NK-92 treated with Interleukin-12 subunit alpha and Interleukin-12 subunit beta, amount 100 ng/mL, for 24 hours (cell line): ENCODE measurements around the gene CRLF3.
A peak's percentile ranks its signal among the peaks of the same experiment; 100 is the strongest.
"Not testable (repeated sequence)": the region's sequence is repeated elsewhere in the genome, so short reads cannot be mapped to it uniquely, and the experiment has no call there.

Source experiments
- DNase-seq: peaks from one replicate; lab custom pipeline; 2025; lab: John Stamatoyannopoulos, UW

The CRLF3 gene

DNA sequence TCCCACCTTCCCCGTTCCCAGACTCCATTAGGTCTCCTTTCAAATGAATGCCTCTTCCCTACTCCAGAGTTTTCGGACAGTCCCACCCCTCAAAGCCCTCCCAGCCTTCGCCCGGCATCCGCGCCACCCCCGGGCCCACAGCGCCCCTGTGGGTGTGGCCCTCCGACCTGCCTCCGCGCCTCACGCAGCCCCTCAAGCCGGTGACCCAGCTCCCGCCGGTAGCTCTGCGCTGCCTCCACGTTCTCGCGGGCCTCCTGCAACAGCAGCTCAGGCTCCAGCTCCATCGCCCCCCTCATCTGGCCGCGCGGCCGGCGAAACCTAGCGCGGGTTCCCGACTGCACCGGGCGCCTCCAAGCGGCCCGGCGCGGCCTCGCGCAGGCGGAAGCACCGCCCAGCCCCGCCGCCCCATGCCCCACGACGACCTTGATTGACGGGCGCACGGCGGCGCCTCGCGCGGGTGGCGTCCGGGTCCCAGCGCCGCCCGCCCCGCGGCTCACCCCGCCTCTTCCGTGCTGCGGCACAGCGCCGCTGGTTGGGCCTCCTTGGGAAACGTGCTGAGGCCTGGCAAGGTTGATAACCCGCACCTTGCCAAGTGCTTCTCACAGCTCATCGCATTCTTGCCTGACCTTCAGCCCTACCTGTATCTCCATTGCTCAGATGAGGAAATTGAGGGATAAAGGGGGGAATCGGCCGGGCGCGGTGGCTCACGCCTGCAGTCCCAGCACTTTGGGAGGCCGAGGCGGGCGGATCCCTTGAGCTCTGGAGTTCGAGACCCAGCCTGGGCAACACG is at the start of gene CRLF3:
TSS of gene CRLF3 (minus strand) at position 337 of the 790 bp plus-strand sequence. CDS start at position 296, 41 bp downstream.
- DNase-seq, result peak; percentile 84

GRCh38 chr17:30869005-30869404 is 44.5 kb upstream of the CRLF3 start:
- no peak for DNase-seq

GRCh38 chr17:30864636-30865035 is 40.1 kb upstream of the CRLF3 start:
- DNase-seq, result no peak

- DNase-seq, result no peak
These were observed 34.2 kb upstream of the CRLF3 start for GRCh38 chr17:30858556-30859250.

GRCh38 chr17:30854146-30854545 is 29.7 kb upstream of the CRLF3 start:
- DNase-seq, result no peak

DNA sequence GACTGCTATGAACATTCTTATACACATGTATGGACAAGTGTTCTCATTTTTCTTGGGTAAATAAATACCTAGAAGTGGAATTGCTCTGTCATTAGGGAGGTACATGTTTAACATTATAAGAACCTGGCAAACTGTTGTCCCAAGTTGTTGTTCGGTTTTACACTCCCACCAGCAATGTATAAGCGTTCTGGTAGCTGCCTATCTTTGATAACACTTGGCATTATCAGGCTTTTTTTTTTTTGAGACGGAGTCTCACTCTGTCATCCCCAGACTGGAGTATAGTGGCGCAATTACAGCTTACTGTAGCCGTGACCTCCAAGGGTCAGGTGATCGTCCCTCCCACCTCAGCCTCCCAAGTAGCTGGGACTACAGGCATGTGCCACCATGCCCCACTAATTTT is 23.5 kb upstream of the CRLF3 start:
- DNase-seq, result no peak

- DNase-seq, result no peak
These were observed 16.3 kb upstream of the CRLF3 start for GRCh38 chr17:30840771-30841170.

DNA sequence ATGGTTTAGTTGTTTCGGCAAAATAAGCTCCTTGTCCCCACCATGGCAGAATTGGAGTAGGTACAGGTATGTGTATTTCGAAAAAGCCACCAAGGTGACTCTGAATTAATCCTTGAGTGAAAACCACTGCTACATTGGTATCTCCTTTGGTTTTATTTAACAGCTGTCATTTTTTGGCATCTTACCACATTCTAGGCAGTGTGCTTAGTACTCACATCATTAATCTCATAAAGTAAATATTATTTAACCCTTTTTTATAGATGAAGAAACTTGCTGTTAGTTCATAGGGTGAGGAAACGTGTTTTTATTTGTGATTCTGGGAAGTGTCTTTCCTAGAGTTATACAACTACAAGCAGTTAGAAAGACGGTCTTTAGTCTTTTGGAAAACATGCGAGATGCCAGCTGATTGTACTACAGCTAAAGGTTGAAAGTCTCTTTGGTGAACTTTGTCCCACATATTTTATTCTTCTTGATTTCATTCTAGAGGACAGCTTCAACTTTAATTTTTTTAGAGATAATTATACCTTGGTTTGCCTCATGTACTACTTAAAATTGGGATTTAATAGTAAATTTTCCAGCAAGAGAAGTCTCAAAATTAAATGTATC is 13.8 kb upstream of the CRLF3 start:
- DNase-seq, result no peak

GRCh38 chr17:30832438-30833124 is 8.1 kb upstream of the CRLF3 start:
- DNase-seq, result no peak

- DNase-seq, result peak; percentile 79
These were observed 7.4 kb upstream of the CRLF3 start, which contains the start of gene ATAD5 for GRCh38 chr17:30831663-30832437. Gene ATAD5 (plus strand): TSS chr17:30831966. CDS start chr17:30832348, 382 bp downstream.

DNA sequence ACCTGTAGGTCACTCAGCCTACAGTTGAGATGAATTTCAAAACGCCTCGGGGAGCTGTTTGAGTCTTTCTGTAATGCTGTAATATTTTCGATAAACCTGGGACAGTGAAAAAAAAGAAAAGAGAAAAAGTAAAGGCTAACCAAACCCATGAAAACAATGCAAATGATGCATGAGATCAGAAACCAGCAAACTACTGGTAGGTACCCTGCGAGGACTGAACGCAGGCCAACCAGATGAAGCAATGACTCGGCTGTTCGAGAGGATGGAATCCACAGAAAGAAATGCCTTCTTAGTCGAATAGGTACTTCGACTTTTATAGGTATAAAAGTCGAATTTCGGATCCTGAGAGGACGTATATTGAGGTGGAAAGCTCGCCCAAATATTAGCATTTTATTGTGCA is 6.8 kb upstream of the CRLF3 start:
- no peak for DNase-seq

DNA sequence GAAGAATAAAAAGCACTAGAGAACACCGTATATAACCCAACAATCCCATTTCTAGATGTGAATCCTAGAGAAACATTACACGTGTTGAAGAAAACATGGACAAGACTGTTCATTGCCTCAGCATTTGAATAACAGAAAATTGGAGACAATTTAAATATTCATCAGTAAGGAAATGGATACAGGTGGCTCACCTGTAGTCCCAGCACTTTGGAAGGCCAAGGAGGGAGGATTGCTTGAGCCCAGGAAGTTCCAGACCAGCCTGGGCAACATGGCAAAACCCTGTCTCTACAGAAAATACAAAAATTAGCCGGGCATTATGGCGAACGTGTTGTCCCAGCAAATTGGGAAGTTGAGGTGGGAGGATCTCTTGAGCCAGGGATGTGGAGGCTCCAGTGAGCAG is 4.5 kb upstream of the CRLF3 start:
- no peak for DNase-seq

DNA sequence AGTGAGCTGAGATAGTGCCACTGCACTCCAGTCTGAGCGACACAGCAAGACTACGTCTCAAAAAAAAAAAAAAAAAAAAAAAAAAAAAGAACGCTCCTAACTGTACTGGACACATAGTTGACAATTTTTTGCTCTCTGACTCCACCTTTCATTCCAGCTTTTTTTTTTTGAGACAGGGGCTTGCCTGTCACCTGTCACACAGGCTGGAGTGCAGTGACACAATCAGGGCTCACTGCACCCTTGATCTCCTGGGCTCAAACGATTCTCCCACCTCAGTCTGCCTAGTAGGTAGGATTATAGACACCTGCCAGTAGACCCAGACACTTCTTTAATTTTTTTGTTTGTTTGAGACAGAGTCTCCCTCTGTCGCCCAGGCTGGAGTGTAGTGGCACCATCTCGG is 2.6 kb upstream of the CRLF3 start:
- no peak for DNase-seq

DNA sequence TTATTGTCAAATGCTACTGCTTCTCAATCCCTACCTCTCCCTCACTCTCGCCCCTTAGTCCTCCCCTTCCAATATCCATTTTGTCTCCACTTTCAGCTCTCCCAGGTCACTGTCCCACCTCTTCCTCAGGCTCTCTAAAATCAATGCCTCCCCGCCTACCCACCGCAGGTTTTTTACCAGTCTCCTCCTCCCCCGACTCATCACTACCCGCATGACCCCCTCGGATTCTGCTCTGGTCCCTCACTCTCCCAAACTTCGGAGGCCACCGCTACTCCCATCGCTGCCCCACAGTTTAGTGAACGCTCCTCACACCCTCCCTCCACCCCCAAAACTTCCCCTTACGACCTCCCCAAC is 513 bp downstream of the CRLF3 start:
- DNase-seq, result peak; percentile 41

GRCh38 chr17:30823421-30823820 is 1.1 kb downstream of the CRLF3 start:
- no peak for DNase-seq

- not testable (repeated sequence) for DNase-seq
These were observed 1.6 kb downstream of the CRLF3 start for GRCh38 chr17:30822919-30823318.

DNA sequence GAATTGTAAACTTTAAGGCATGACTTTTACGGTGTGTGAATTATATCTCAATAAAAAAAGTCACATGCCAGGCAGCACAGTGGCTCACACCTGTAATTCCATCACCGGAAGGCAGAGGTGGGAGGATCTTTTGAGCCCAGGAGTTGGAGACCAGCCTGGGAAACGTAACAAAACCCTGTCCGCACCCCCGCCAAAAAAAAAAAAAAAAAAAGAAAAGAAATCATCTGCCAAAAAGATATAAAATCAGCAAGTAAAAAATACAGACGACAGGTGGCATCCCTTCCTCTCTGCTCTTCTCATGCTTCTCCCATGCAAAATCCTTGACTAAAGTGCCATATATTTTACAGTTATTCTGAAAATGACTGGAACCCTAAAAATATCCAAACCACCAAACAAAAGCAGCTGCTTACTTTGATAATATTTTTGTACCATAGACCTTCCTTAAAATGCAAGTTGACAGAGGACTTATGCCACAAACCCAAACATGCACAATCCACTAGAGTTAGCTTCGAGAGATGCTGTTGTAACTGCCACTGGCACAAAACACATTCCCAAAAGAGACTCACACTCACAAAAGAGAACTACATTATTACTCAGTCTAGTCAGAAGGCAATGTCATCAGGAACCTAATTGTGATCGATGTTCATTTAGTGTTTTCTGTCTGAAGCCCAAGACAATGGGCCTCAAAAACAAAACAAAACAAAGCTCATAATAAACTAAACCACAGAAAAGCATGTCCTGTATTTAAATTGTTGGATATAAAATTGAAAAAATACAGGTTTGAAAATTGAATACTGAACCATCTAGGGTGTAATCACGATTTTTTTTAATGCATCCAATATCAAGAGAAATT is 2.4 kb downstream of the CRLF3 start:
- DNase-seq, result no peak

- no peak for DNase-seq
These were observed 4.4 kb downstream of the CRLF3 start for GRCh38 chr17:30819971-30820705.

DNA sequence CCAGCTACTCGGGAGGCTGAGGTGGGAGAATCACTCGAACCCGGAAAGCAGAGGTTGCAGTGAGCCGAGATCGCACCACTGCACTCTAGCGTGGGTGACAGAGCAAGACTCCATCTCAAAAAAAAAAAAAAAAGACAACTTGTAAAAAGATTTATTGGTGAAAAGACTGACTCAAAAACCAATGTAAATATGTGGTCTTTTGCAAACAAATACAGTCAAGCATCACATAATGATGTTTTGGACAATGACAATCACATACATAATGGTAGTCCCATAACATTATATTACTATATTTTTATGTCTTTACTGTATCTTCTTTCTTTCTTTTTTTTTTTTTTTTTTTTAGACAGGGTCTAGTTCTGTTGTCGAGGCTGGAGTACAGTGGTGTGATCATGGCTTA is 8.3 kb downstream of the CRLF3 start:
- no peak for DNase-seq

GRCh38 chr17:30814860-30815259 is 9.6 kb downstream of the CRLF3 start:
- not testable (repeated sequence) for DNase-seq
